GM12878 (cell line): ENCODE results near the gene MYO1C. TPM values are rescaled to one million over a fixed set of nuclear protein-coding genes. Genes with fewer than 3 reads are reported as not detected.
"Not testable (repeated sequence)": the region's sequence is repeated elsewhere in the genome, so short reads cannot be mapped to it uniquely, and the experiment has no call there.

Experiments used
- ATAC-seq: fragments of 200-7000 bp; cut with Tn5 transposase; 3 replicates; pipeline ENCODE4 v1.9.1; 2020; ENCODE audit warnings: mild to moderate bottlenecking, moderate library complexity
- BruUV-seq: library from RNA; stranded (reverse); fragments of 400-500 nt; replicated peaks from 2 replicates; lab custom pipeline; 2021; lab: Mats Ljungman, UMichigan
- CTCF ChIA-PET: fragments of 300-600 bp; sonication (Branson Sonifier 250); formaldehyde crosslinking; extraction: SDS; loops from one replicate; lab custom pipeline; 2021; ENCODE audit warnings: inconsistent platforms; lab: Yijun Ruan, JAX
- POLR2A ChIA-PET: fragments of 350-600 bp; formaldehyde crosslinking; extraction: SDS; loops from one replicate; lab custom pipeline; 2021; ENCODE audit warnings: inconsistent platforms; lab: Charles Lee
- RAD21 ChIA-PET: fragments of 300-600 bp; sonication (Branson Sonifier 250); formaldehyde crosslinking; loops from one replicate; lab custom pipeline; 2023; ENCODE audit warnings: antibody characterized with exemption; ENCODE audit not compliant: unreplicated experiment; lab: Charles Lee
- SMC1A ChIA-PET: fragments of 300-600 bp; sonication (Branson Sonifier 250); formaldehyde crosslinking; loops from one replicate; lab custom pipeline; 2023; ENCODE audit not compliant: unreplicated experiment, uncharacterized antibody; lab: Charles Lee
- DNase-seq: peaks from one replicate; pipeline ENCODE4 v3.0.0-alpha.2; 2011; ENCODE audit warnings: low read depth, low spot score
- FAIRE-seq: peaks from 3 replicates; lab custom pipeline; 2011; peaks lifted over from hg19 to GRCh38; lab: Jason Lieb, UNC
- H2AFZ ChIP-seq: 2 replicates; pipeline ENCODE4 v1.6.0; 2011; ENCODE audit warnings: low read depth, low read length, control low read depth; ENCODE audit not compliant: control insufficient read depth
- H3K27ac ChIP-seq: 2 replicates; pipeline ENCODE4 v1.5.1; 2011; ENCODE audit warnings: control low read depth; ENCODE audit not compliant: control insufficient read depth, insufficient read depth
- H3K27me3 ChIP-seq, 2 experiments: replicated peaks in 1 of 2; 2 replicates each; pipeline versions ENCODE4 v1.6.0 to v1.6.1; 2011; ENCODE audit warnings: low read length in 1 of 2; ENCODE audit not compliant: control insufficient read depth in 2 of 2, insufficient read depth in 2 of 2
- H3K36me3 ChIP-seq, 2 experiments: 2 replicates each; pipeline ENCODE4 v1.5.1; 2011; ENCODE audit warnings: low read length in 1 of 2; ENCODE audit not compliant: control insufficient read depth in 2 of 2, insufficient read depth in 2 of 2
- H3K4me1 ChIP-seq: 2 replicates; pipeline ENCODE4 v1.6.1; 2011; ENCODE audit warnings: mild to moderate bottlenecking, low read length, moderate library complexity, mixed read lengths; ENCODE audit not compliant: control insufficient read depth, insufficient read depth
- H3K4me2 ChIP-seq: 2 replicates; pipeline ENCODE4 v1.6.0; 2011; ENCODE audit warnings: control low read depth; ENCODE audit not compliant: control insufficient read depth, insufficient read depth
- H3K4me3 ChIP-seq: fragments of 200-600 bp; sonication (generic); 2 replicates; pipeline ENCODE4 v1.5.1; 2016
- H3K79me2 ChIP-seq: 2 replicates; pipeline ENCODE4 v1.6.0; 2011; ENCODE audit warnings: low read length; ENCODE audit not compliant: control insufficient read depth, insufficient read depth
- H3K9ac ChIP-seq: 2 replicates; pipeline ENCODE4 v1.8.0; 2011; ENCODE audit warnings: low read length, control low read depth, mixed read lengths; ENCODE audit not compliant: control insufficient read depth, insufficient read depth
- H3K9me3 ChIP-seq: replicated peaks from 3 replicates; pipeline ENCODE4 v1.5.1; 2011; ENCODE audit warnings: mild to moderate bottlenecking, low read length; ENCODE audit not compliant: control insufficient read depth, insufficient read depth
- H4K20me1 ChIP-seq: 2 replicates; pipeline ENCODE4 v1.6.0; 2011; ENCODE audit not compliant: control insufficient read depth, insufficient read depth
- POLR2AphosphoS5 ChIP-seq: IDR thresholded peaks from 2 replicates; pipeline ENCODE4 v1.6.1; 2011; ENCODE audit warnings: mild to moderate bottlenecking, low read length, inconsistent platforms
- ZNF384 ChIP-seq: IDR thresholded peaks from 2 replicates; pipeline ENCODE4 v1.6.1; 2012; ENCODE audit warnings: low read depth, mild to moderate bottlenecking, low read length, improper control_type of control experiment, borderline replicate concordance
- WGBS: methylation state at CpG from one replicate; pipeline ENCODE4 v1.1.6; 2016; ENCODE audit warnings: low lambda C conversion rate; ENCODE audit not compliant: insufficient replicate concordance, insufficient coverage; ENCODE audit errors: missing lambda C conversion rate; 5-methylcytosine and 5-hydroxymethylcytosine counted together
- in situ Hi-C: fragments of 300-500 bp; cut with MboI; formaldehyde crosslinking; loops from 9 replicates; pipeline ENCODE4 v1.14.3; 2018; ENCODE audit warnings: mixed read lengths
- intact Hi-C: fragments of 100-400 bp; cut with micrococcal nuclease; formaldehyde crosslinking; loops from one replicate; pipeline ENCODE4 v1.14.2; 2022; ENCODE audit not compliant: unreplicated experiment
- polyA plus RNA-seq, 11 experiments: library from polyadenylated mRNA; depleted of rRNA in 4 of 11; unstranded in 6 of 11; stranded (reverse) in 5 of 11; fragments of >200 nt; fragmentation: Nextera tagmentation in 4 of 11; fragmentation: Illumina TruSeq in 1 of 11; extraction: Ambion mirVana in 4 of 11; extraction: Trizol in 1 of 11; gene quantifications; 1 replicate in 1 of 11; 2 replicates in 10 of 11; pipeline versions ENCODE4 v1.2.1 to v1.2.3, GENCODE V29; 2011 to 2016; ENCODE audit warnings: inconsistent platforms in 2 of 11, missing spikeins in 2 of 11, low read depth in 1 of 11
- total RNA-seq, 4 experiments: library from RNA; depleted of rRNA in 3 of 4; stranded (reverse); fragments of >200 nt in 3 of 4; fragmentation: Illumina TruSeq in 1 of 4; extraction: Trizol in 1 of 4; gene quantifications; 2 replicates each; pipeline versions ENCODE4 v1.2.1 to v1.2.3, GENCODE V29; 2013 to 2021

Gene MYO1C
- total and polyA plus RNA-seq, 10 of the 15 experiments (the other 5 are each of a cell fraction or from before 2014, with no cell fraction given) = 1.2 to 92.0 (median 36.6) TPM

DNA sequence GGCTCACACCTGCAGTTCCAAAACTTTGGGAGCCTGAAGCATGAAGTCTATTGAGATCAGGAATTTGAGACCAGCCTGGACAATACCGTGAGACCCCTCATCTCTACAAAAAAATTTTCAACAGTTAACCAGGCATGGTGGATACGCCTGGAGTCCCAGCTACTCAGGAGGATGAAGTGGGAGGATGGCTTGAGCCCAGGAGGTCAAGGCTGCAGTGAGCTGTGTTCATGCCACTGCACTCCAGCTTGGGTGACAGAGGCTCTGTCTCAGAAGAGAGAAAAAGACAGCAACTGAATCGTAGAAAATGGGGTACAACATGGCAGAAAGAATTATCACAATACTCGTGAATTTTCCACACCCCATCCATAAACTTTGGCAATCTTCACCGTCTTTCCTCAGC is 39.6 kb downstream of the MYO1C start:
- Histone ChIP-seq H3K4me3 (peak overlapping the region; percentile 40; the same call in 1 of the 2 replicates), H3K9me3 (no peaks in the 10 kb centered on the region), H4K20me1 (peaks cover 7% of the 10 kb centered on the region), H3K27ac (no peak overlapping the region), H2AFZ (no peak overlapping the region), H3K4me1 (peaks cover 3% of the 10 kb centered on the region; the same call in 1 of the 2 replicates), H3K79me2 (peaks cover 71% of the 10 kb centered on the region), H3K4me2 (no peak overlapping the region; the same call in 1 of the 2 replicates), H3K27me3 (no peaks in the 10 kb centered on the region), H3K9ac (no peak overlapping the region), H3K36me3 (peaks cover 0 to 14% of the 10 kb centered on the region in 2 experiments; a peak in 2 of 4 replicates)
- DNase-seq (no peak), FAIRE-seq (no peak), ATAC-seq (no peak)
- RAD21 ChIA-PET = interaction anchor here (1.3 to 1.9 kb wide), 3 partner anchors 61 to 87 kb away, joined by 4 to 11 read pairs (median 8); partner anchors contain the start of gene INPP5K
- intact Hi-C loops = no loop called here
- in situ Hi-C loops = no loop called here
- 79% methylated on average over 5 of the region's 5 CpGs for WGBS
- SMC1A ChIA-PET = interaction anchor here (1.8 to 2.1 kb wide), 2 partner anchors 52 to 88 kb away, joined by 5 to 8 read pairs; no protein-coding TSS in a partner anchor
- POLR2A ChIA-PET = interaction anchor here (0.6 to 0.7 kb wide), 4 partner anchors 9 to 307 kb away, joined by 3 to 5 read pairs (median 4); partner anchors contain the start of gene INPP5K
- no peak for TF ChIP-seq POLR2AphosphoS5
- TF ChIP-seq ZNF384 = no peak
- CTCF ChIA-PET = interaction anchor here (0.6 to 2.3 kb wide), 3 partner anchors 12 to 87 kb away, joined by 3 to 16 read pairs (median 3); no protein-coding TSS in a partner anchor
- no TSS peak for BruUV-seq

DNA sequence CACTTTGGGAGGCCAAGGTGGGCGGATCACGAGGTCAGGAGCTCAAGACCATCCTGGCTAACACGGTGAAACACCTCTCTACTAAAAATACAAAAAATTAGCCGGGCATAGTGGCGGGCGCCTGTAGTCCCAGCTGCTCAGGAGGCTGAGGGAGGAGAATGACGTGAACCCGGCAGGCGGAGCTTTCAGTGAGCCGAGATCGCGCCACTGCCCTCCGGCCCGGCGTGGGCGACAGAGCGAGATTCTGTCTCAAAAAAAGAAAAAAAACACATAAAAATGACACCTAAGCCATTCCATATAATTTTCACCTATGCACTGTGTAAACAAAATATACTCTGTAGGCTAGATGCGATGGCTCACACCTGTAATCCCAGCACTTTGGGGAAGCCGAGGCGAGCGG is 42.2 kb downstream of the MYO1C start:
- H3K27me3 ChIP-seq, H3K4me2 ChIP-seq, BruUV-seq, H3K27ac ChIP-seq, H3K4me3 ChIP-seq, ATAC-seq, H3K9me3 ChIP-seq, FAIRE-seq, H2AFZ ChIP-seq, intact Hi-C loops, DNase-seq, H3K4me1 ChIP-seq, in situ Hi-C loops, H3K9ac ChIP-seq: not testable (repeated sequence)
- Histone ChIP-seq H3K36me3 (peaks cover 0 to 14% of the 10 kb centered on the region in 2 experiments; a peak in 3 of 4 replicates), H3K79me2 (peaks cover 80% of the 10 kb centered on the region), H4K20me1 (peaks cover 11% of the 10 kb centered on the region)
- ChIA-PET POLR2A (interaction anchor here (0.6 to 1.2 kb wide), 2 partner anchors 12 to 60 kb away, joined by 3 read pairs; no protein-coding TSS in a partner anchor), RAD21 (interaction anchor here (1.3 kb wide), 1 partner anchor 85 kb away, joined by 4 read pairs; no protein-coding TSS in a partner anchor), SMC1A (interaction anchor here (1.1 to 2.2 kb wide), 3 partner anchors 12 to 88 kb away, joined by 3 to 7 read pairs (median 3); no protein-coding TSS in a partner anchor), CTCF (interaction anchor here (0.6 to 2.2 kb wide), 4 partner anchors 9 to 84 kb away, joined by 3 to 15 read pairs (median 4); no protein-coding TSS in a partner anchor)
- WGBS = 95% methylated on average over 21 of the region's 21 CpGs
